Measurements from ENCODE around the gene ZNF592. TPM values are rescaled to one million over a fixed set of nuclear protein-coding genes. Genes with fewer than 3 reads are reported as not detected.

The ZNF592 gene
- 3.3 and 3.7 TPM in 2 replicates for total RNA-seq

GRCh38 chr15:84748274-84749110, at the start of gene ZNF592:
Gene ZNF592, plus strand, starts transcription at chr15:84748592. Its CDS starts 34,084 bp downstream, at chr15:84782676.

GRCh38 chr15:84716036-84716732, 32.2 kb upstream of the ZNF592 start, which contains the start of gene SEC11A:
Gene SEC11A, minus strand, starts transcription at chr15:84716139. Its CDS starts 64 bp downstream, at chr15:84716075.

GRCh38 chr15:84816694-84817465, 68.5 kb downstream of the ZNF592 start, which contains the start of gene ALPK3:
Gene ALPK3, plus strand, starts transcription at chr15:84817356. Its CDS starts 97 bp downstream, at chr15:84817453.

Other genes starting within 250 kb of the ZNF592 start
- 7.4 and 8.1 TPM in 2 replicates for gene ZSCAN2, start 147.6 kb upstream of the ZNF592 start, total RNA-seq
- gene WDR73, start 94.3 kb upstream of the ZNF592 start, total RNA-seq: 30.4 and 32.2 TPM in 2 replicates
- gene NMB, start 90.4 kb upstream of the ZNF592 start, total RNA-seq: 3.6 and 4.0 TPM in 2 replicates
- gene SEC11A, start 32.5 kb upstream of the ZNF592 start, total RNA-seq: 277 and 309 TPM in 2 replicates
- gene ALPK3, start 68.8 kb downstream of the ZNF592 start, total RNA-seq: 0.11 and 0.25 TPM in 2 replicates
- gene SLC28A1, start 136.1 kb downstream of the ZNF592 start, total RNA-seq: under 0.01 and 0.12 TPM in 2 replicates
- gene PDE8A, start 233.3 kb downstream of the ZNF592 start, total RNA-seq: 26.7 and 27.9 TPM in 2 replicates

Data from uterine smooth muscle cell (primary cell).